Stimulated activated CD4-positive, alpha-beta T cell treated with anti-CD3 and anti-CD28 coated beads, Interleukin-1b, Interleukin-23, amount 100 ng/mL, for 48 hours (primary cell): ENCODE measurements around the gene PHC2.

Experiments used
- DNase-seq: peaks from one replicate; pipeline ENCODE4 v3.0.0-alpha.2; 2020

PHC2 gene

DNA sequence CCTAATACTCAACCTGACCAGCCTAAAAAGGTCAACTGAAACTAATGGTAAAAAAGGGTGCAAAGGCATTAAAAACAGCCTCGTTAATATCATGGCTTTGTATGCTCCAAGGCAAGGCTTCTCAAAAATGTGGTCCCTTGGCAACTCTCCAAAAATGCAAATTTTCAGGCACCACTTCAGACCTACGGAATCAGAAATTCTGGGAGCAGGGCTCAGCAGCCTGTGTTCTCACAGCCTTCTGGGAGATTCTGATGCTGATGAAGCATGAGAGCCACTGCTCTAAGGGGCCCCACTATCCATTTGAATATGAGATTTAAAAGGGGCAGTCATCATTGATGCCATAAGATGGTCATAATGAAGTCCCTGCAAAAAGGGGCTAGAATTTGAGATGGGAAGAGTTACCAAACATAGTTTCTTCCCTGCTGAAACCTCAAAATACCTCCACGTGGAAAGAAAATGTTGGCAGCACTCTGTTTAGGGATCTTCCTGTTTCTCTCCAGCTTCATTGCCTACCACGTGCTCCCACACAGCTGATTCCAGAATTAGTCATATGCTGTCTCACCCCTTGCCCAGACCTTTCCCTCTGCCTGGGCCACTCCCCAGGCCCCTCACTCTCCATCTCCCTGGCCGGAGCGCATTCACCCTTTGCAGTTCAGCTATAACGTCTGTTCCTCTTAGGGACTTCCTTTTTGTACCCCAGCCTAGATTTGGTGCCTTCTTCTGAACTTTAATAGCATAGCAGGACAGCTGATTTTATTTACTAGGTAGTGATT lies 46.7 kb downstream of the PHC2 start:
- no peak for DNase-seq

DNA sequence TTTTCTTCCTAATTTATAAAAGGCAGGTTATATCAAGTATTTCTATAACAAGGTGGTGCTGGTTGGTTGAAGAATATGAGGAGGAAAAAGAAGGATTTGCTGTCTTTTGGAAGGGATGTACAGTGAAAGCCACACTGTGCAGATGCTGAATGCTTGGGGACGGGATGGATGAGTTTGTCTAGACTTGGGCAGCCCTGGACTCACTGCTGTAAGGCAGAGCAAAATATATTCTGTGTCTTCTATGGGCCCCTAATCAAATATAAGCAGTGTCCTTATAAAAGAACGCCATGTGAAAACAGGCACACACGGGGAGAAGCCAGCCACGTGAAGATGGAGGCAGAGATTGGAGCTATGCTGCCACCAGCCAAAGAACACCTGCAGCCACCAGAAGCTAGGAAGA lies 47.4 kb downstream of the PHC2 start:
- no peak for DNase-seq

DNA sequence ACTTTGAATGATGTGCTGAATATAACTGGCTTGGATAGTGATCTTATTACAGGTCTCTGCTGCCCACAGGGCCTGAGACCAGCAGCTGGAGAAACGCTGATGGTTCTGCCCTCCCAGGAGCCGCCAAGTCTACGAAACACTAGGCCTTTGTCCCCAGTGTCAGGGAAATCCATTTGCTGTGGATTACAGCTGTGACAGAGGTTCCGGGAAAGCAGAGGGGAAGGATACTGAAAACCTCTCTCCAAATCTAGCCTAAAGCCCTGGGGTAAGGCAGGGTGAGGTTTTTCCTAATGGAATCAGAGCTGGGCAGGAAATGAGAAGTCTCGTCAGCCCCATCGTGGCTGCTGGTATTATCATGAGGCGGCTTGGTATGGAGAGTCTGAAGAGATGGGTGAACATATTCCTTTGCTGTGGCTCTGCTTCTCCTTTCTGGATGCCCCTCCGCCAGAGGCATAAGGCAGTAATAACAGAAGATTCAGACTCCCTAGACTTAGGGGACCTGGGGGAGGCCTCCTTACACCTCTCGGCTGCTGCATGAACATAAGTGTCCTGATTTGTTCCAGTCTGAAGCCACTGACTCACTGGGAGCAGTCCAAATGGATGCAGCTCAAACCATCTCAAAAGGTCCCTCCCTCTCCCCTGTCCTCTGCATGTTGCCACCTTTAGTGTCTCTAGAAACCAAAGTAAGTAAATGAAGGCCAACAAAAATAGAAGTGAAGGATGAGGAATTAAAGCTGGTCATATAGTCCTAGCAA lies 48.1 kb downstream of the PHC2 start:
- no peak for DNase-seq

DNA sequence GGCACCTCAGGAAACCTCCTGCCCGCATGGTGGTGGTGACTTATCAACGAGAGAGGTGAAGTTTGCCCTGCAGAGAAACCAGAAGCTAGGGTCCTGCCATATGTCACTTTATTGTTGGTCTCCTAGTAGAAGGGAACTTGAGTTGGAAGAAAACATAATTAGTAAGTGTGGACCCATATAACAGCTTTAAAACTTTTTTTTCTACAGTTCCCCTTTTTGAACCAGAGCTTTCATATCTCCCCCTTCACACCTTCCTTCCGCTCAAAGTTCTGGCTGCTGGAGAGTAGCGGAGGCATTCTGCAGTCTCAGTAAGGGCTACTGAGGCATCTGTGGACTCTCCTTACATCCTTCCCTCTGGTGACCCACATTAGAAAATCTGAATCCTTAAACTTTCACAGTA lies 48.9 kb downstream of the PHC2 start:
- DNase-seq, result no peak

DNA sequence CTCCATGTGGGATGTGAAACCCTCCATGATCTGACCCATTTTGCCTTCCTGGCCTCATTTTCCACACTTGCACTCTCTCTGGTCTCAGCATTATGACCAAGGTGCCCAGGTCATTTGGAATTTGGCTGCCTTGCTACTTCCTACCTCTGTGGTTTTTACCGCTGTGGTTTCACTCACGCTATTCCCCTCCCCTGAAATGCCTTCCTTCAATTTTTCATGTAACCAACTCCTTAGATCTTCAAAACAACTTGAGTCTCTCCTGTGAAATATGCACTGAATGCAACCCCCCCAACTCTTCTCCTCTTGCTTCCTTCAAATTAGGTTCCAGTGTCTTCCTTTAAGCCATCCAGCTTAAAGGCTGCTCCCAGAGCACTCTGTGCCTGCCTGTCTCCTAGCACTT lies 50.1 kb downstream of the PHC2 start:
- DNase-seq, result no peak

DNA sequence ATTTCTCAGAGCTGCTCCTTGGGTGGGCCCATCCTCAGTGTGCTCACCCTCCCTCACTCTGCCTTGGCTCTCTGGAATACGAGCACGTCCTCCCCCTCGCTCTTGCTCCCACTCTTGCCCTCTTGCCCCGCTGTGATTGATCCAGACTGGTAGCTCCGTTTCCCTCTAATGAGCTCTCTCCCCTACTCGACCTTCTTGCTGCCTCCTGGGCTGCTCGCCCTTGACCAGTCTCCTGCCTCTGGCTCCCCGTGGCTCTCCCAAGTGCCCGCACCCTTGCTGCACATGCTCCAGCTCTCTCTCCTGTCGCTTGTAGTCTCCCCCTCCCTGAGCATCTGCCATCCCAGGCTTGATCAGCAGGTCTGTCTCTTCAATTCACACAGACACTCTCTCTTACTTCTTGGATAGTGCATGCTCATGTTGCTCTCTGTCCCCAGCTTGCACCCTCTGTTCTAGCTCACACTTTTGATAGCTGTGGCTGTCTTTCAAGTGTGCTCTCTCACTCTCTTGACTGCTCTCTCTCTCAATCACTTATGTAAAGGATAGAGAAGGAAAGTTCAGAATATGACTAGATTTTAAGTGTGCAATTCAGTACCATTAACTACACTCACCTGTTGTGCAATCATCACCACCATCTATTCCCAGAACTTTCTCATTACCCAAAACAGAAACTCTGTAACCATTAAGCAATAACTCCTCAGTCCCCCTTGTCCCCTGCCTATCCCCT lies 51.1 kb downstream of the PHC2 start:
- no peak for DNase-seq

DNA sequence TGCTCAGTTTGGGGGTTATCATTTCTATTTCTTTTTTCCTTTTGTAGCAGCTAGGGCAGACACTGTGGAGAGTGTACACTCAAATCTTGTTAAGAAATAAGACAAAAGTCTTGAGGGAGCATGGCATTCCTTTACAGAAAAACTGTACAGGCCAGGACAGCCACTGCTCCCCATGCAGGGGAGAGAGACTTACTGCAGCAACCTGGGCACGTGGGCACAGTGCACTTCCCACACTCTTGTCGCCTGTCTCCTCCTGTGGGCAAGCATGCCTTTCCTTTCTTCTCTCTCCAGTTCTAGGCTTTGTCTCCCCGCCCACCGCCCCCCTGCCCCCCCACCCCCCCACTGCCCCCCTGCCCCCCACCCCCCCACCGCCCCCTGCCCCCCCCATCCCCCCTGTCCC lies 51.9 kb downstream of the PHC2 start:
- no peak for DNase-seq

DNA sequence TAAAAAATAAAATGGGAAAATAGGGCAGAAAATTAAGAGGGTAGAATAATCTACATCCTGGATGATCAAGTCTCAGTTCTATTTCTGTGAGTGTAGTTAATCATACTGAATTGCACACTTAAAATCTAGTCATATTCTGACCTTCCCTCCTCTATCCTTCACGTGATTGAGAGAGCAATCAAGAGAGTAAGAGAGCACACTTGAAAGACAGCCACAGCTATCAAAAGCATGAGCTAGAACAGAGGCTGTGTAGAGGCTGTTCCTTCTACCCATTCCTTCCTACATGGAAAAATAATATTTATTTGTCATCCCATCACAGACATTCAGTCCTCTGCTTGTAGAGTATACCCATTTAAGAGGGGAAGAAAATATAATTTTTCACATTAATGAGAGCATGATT lies 52.4 kb downstream of the PHC2 start:
- DNase-seq, result no peak

DNA sequence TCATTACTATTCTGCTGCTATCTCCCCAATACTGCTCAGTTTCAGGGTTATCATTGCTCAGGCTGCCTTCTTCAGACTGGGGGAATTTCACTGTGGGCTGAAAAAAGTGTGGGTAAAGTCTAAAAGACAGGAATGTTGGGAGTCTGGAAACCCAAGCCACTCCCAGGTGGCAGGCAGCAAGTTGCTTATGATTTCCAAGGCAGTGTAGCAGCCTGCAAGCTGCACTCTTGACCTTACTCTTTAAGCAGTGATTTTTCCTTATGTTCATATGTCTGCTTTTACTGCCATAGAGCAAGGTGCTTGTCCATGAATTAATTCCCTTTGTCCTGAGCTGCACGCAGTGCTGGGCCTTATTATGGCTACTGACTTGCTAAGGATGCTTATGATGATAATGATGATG lies 53.1 kb downstream of the PHC2 start:
- DNase-seq, result no peak

DNA sequence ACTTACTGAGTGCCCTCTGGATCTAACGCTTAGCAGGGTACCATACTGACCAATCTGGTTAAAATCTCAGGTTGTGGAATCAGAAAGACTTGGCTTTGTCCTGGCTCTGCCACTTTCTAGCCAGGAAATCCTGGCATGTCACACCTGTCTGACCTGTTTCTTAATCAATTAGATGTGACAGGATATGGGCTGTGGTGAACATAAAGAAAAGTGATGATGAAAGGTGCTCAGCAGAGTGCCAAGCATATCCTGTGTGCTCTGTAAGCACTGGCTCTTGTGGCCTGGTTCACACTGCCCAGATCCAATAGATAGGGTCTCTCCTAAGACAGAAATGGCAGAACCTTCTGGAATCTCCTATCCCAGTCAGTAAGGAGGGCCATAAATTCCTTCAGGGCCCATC lies 53.9 kb downstream of the PHC2 start:
- DNase-seq, result no peak

DNA sequence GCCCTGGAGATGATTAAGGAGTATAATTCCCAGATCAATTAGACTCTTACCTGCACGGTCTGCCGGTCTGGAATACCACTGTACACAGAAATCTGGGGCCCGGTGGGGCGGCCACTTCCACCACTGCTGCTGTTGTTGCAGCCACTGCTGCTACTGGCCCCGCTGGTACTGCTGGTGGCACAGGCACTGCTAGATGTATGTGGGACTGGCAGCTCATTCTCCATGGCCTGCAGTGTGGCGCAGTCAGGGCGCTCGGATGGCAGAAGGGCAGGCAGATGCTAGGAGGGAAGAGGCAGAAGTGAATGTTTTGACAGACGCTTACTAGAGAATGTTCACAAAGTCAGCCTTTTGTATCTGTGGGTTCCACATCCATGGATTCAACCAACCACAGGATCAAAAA lies 55.6 kb downstream of the PHC2 start:
- DNase-seq, result no peak

DNA sequence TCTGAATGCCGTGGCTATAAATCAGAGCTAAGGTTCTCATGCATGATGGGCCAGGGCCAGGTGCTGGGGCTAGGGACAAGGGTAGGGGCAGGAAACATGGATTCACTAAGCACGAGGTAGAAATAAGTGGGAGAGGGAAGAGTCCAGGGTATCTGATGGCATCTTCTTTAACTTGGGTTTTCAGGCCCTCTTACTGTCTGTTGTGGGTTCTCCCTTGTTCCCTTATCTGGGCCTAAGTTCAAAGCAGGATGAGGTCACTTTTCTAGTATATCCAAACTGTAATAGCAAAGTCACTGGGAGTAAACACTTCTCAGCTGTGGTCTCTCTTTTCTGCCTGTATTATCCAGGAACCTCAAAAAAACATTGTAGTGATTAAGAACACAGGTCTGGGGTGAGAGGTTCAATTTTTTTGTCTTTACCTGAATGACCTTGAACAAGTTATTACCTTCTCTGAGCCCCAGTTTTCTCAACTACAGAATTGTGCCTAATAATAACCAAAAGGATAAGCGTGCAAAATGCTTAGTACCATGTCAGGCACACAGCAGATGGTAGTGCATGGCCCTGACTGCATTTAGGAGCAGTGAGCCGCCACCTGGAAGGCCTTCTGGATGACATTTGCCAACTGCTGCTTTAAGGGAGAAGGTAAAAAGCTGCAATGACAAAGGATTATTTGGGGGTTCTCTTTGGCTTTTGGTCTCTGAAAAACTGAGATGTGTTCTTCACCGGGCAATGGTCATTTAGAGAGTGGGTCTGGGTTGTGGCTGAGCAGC lies 56.4 kb downstream of the PHC2 start:
- DNase-seq, result no peak

DNA sequence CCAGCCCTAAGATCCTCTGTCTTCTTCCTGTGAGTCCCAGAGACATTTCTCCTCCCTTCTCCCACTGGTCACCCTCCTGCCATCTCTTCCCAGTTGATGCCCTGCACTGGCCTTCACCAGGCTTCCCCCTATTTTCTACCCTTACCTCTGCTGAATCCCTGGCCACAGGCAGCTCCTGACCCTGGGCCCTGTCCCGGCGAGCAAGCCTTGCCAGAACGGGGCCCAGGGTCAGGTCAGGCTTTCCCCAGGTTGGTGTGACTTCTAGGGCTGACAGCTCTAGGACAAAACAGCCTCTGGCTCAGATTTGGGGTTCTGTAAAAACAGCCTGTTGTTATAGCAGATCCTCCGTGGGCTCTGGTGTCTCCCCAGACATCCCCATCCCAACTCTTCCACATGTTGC lies 57.3 kb downstream of the PHC2 start:
- DNase-seq, result no peak

DNA sequence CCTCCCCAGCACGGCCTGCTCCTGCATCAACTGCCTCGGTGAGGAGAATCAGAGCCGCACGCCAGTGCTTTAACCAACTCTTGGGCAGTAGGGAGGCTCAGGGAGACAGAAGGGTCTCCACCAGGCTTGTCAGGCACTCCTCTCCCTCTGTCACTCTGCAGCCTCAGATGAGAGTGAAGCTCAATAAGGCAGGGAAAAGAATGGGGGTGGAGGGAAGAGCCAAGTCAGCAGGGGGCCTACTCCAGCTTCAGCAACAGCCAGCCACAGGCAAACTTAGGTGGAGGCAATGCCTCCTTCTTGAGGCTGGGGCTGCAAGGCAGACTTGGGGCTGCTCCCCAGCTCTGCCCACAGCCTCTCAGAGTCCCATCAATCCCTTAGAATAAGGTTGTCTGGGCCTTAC lies 58.2 kb downstream of the PHC2 start:
- DNase-seq, result no peak

DNA sequence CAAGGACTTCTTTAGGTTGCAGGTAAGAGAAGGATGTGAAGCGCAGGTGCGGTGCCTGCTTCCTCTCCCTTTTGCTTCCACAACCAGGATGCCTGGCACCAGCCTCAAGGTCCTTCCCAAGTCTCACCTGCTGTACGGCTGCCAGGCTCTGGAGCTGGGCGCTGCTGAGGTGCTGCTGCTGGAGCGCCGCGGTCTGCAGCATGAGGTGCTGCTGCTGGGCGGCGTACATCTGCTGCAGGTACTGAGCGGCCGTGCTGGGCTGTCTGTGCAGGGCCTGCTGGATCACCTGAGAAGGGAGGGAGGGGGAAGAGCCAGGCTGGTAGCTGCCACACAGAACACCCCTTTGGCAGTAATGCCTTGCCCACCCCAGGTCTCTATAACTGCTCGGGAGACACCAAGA lies 58.7 kb downstream of the PHC2 start:
- DNase-seq, result no peak

DNA sequence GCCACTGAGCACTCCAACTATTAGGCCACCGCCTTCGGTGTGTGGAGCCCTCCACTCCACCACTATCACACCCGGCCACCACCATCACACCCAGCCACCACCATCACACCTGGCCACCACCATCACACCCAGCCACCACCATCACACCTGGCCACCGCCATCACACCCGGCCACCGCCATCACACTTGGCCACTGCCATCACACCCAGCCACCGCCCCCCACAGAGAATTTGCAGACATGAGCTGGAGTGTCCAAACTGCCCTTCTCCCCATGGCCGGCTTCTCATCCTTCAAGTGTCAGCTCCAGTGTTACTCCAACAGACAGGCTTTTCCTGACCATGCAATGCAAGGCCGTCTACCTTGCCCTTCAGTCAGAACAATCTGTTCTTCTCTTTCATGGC lies 59.6 kb downstream of the PHC2 start:
- DNase-seq, result no peak

DNA sequence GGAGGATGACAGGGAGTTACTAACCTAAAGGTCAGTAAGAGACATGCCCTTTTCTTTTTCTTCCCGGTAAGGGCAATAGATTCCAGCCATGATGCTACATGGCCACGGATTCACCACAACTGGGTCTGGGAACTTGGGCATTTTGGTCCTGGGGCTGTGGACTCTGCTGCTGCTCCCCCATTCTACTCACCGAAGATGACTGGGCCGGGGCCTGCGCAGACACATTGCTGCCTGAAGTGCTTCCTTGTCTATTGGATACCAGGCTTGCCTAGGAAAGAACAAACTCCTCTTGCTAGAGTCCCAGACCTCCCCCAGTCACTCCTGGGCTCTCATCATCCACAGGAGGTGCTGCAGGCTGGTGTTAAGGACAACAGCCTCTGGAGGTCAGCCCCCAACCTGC lies 60.1 kb downstream of the PHC2 start:
- no peak for DNase-seq

DNA sequence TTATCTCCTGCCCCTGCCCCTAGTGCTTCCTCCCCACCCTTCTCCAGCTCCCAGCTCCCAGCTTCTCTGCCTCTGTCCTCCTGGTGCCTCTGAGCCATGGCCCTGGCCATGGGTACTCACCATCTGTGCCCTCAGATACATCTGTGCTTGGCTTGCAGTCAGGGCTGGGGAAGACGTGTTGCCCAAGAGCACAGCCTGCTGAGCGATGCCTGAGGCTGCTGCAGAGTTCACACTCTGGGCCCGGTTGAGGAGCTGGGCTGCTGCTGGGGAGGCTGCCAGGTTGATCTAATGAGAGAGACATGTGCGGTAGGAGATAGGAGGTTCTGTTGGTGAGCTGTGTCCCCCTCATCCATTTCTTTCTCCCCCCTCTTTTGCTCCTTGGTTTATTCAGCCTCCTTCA lies 60.6 kb downstream of the PHC2 start:
- no peak for DNase-seq

DNA sequence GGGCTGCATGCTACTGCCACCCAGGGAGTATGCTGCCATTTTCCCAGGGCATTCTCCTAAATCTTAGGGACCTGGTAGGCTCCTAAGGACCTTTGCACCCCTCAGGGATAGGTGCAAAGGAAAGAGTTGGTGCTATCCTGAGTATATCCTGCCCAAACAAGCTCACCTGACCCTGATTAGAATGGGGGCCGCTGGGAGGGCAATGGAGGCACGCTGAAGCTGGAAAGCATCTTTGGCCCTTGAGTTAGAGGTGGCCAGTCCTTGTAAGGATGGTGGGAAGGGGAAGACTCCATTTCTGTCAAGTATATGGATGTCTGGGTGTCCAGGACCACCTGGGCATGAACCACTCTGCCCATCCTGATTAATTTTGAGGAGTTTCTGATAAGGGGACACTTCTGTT lies 61.1 kb downstream of the PHC2 start:
- no peak for DNase-seq

DNA sequence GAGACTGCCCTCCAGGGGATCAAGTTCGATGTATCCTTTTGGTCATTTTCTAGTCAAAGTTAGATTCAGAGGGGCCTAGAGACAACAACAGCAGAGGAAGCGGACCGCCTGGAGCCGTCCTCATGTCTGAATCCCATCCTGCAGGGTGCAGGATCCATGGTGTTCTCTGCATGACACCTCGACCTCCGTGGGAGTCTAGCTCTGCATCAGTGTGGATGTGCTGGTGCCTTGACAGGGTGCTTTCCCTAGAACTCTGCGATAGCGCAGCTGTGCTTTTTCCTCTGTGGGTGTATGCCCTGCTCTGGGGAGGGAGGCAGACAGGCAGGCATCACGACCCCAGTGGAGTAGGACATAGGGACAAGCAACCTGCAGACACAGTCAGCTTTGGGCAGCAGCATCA lies 61.8 kb downstream of the PHC2 start:
- no peak for DNase-seq

DNA sequence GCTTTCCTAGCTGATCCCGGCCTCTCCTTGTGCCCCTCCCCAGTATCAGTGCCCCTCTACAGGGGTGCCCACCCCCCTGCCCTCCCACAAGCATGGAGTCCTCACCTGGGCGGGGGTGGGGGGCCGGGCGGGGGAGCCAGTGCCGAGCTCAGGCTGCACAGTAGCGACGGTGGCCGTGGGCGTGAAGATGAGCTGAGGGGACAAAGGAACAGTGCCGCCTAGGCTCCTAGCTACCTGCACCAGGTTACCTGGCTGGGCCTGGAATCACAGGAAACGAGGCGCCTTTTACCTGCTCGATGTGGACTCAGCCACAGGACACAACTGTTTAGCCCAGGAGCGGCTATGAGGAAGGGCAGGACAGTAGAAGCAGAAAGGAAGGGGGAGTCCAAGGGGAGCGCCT lies 62.5 kb downstream of the PHC2 start:
- DNase-seq, result no peak

DNA sequence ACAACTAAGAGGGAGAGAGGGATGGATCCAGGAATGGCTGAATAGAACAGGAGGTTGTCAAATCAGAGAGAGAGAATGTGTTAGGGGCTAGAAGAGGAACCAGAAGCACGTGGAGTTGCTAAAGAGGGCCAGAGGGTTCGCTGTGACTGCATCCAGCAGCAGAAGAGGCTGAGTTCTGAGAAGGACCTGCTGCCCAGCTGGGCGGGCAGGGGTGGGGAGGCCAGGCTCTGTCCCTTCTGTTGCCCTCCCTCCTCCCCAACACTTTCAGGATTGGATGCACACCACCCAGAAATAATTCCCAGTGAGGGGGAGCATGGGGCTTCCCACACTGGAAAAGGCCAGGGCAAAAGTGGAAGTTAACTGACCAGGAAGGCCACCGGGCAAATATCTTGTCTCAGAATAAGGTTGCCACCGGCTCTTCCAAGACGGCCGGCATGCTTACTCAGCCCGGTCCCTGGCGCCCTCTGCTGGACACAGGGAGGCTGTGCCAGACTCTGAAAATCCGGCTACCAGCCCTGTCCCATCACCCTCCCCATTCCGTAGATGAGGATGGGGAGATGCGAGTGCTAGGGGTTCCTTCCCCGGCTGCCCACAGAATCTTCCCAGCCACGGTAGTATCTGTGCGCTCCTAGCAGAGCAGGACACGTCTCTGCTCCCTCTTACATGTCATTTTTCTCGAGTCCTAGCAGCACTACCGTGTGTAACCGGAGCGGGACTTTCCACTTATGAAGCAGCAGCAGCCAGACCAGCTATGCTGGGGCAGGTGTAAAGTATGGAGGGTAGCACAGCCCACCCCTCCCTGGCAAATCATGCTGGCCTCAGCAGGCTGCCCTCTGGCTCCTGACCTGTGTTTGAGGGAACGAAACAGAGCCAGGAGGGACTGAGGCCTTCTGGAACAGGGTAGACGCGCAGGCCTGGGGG lies 63.1 kb downstream of the PHC2 start:
- DNase-seq, result peak; percentile 82
